Transverse colon (tissue), 3 donors: ENCODE data around the gene XRN2.

Source experiments
- CTCF ChIP-seq, 5 experiments: fragments of 200-600 bp in 3 of 5; fragments of 450-650 bp in 2 of 5; sonication (generic) in 3 of 5; IDR thresholded peaks; 1 replicate in 2 of 5; 2 replicates in 3 of 5; pipeline ENCODE4 v1.5.1; 2016 to 2017; ENCODE audit warnings: antibody characterized with exemption in 5 of 5, inconsistent platforms in 3 of 5, mild to moderate bottlenecking in 2 of 5, moderate library complexity in 1 of 5
- EP300 ChIP-seq: sonication (generic); formaldehyde crosslinking; IDR thresholded peaks from one replicate; pipeline ENCODE4 v1.6.1; 2017; ENCODE audit warnings: antibody characterized with exemption, low read depth
- POLR2A ChIP-seq: fragments of 450-650 bp; IDR thresholded peaks from one replicate; pipeline ENCODE4 v1.6.1; 2016; ENCODE audit warnings: antibody characterized with exemption, mild to moderate bottlenecking, moderate library complexity

GRCh38 chr20:21372016-21372415 is 68.9 kb downstream of the XRN2 start:
- no peak for TF ChIP-seq CTCF (IDR thresholded peaks at IDR 0.05)
- TF ChIP-seq POLR2A: no peak
- TF ChIP-seq EP300: no peak
